NT2/D1 (cell line): Measurements from ENCODE around the gene IGFBP6.
"Not testable (repeated sequence)": the region's sequence is repeated elsewhere in the genome, so short reads cannot be mapped to it uniquely, and the experiment has no call there.

ENCODE experiments used
- DNase-seq: peaks from one replicate; pipeline ENCODE4 v3.0.0-alpha.2; 2011; ENCODE audit warnings: low read depth, low spot score
- H3K27me3 ChIP-seq: 2 replicates; pipeline ENCODE4 v1.6.0; 2011; ENCODE audit warnings: mild to moderate bottlenecking; ENCODE audit not compliant: insufficient read length, insufficient read depth
- H3K36me3 ChIP-seq: 2 replicates; pipeline ENCODE4 v1.6.1; 2011; ENCODE audit warnings: mild to moderate bottlenecking, low read length, mixed read lengths; ENCODE audit not compliant: insufficient read depth, insufficient read length
- H3K4me1 ChIP-seq: 2 replicates; pipeline ENCODE4 v1.5.1; 2011; ENCODE audit not compliant: insufficient read depth, insufficient read length
- H3K4me3 ChIP-seq: 2 replicates; pipeline ENCODE4 v1.5.1; 2011; ENCODE audit warnings: low read depth; ENCODE audit not compliant: insufficient read length
- H3K9ac ChIP-seq: 2 replicates; pipeline ENCODE4 v1.6.0; 2011; ENCODE audit warnings: low read depth; ENCODE audit not compliant: insufficient read length
- H3K9me3 ChIP-seq: 2 replicates; pipeline ENCODE4 v1.5.1; 2011; ENCODE audit warnings: mild to moderate bottlenecking, low read length; ENCODE audit not compliant: insufficient read depth
- SUZ12 ChIP-seq: IDR thresholded peaks from 2 replicates; pipeline ENCODE4 v1.6.1; 2011; ENCODE audit not compliant: insufficient read length, insufficient read depth; ENCODE audit errors: extremely low read depth
- YY1 ChIP-seq: IDR thresholded peaks from 2 replicates; pipeline ENCODE4 v1.6.1; 2011; ENCODE audit not compliant: insufficient read length, insufficient read depth
- ZNF274 ChIP-seq: IDR thresholded peaks from 2 replicates; pipeline ENCODE4 v1.6.1; 2011; ENCODE audit warnings: mild to moderate bottlenecking, low read depth, low read length

The IGFBP6 gene

DNA sequence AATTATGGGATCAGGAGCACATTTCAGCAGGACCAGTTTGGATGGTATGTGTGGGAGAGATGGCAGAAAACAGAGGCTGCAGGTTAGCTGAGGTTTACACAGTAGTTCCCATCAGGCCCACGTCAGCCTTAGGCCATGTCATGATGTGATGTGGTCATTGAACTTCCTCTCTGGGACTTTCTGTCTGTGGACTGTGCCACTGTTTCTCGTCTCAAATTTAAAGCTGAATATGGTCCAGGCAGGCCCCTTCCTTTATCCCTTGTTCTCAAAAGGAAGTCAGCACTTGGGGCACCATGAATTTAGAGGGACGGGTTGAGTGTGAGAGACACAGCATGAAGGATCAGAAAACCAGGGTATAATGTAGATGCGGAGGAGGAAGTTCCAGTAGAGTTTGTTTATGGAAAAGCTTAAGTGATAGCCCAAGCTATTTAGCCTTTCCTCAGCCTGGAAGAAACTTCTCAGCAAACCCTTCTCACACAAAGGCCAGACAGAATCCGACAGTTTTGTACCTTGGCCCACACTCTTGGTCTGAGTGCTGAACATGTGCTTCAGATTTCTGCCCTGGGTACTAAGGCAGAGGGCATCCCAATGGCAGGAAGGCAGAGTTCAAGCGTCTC is 3.6 kb upstream of the IGFBP6 start:
- no peaks in the 10 kb centered on the region for H3K36me3 ChIP-seq
- TF ChIP-seq SUZ12 (no peak), ZNF274 (no peak), YY1 (no peak)
- H3K9ac ChIP-seq = no peak overlapping the region
- H3K9me3 ChIP-seq = no peaks in the 10 kb centered on the region
- no peak for DNase-seq
- H3K27me3 ChIP-seq = peaks cover 27% of the 10 kb centered on the region
- H3K4me3 ChIP-seq = no peak overlapping the region
- peaks cover 15% of the 10 kb centered on the region for H3K4me1 ChIP-seq

DNA sequence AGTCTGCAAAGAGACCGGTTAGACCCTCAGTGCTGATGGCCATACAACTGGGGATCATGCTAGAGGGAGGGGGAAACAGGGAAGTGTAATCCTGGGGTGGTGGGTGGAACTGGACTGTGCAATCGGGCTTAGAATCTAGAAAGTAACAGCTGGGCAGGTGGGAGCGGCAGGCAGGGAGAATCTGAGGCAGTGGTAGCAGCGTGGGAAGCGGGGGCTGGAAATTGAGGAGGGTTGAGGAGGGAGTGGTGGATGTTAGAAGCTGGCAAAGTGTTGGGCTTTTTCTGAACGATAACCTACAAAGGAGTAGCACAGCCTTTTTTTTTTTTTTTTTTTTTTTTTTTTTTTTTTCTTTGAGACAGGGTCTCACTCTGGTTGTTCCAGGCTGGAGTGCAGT is 3.1 kb upstream of the IGFBP6 start:
- peaks cover 31% of the 10 kb centered on the region for H3K27me3 ChIP-seq
- no peak for TF ChIP-seq ZNF274
- TF ChIP-seq SUZ12 = no peak
- no peak for TF ChIP-seq YY1
- H3K4me3 ChIP-seq = no peak overlapping the region
- H3K9me3 ChIP-seq = no peaks in the 10 kb centered on the region
- H3K9ac ChIP-seq = no peak overlapping the region
- peaks cover 19% of the 10 kb centered on the region for H3K4me1 ChIP-seq
- no peak for DNase-seq
- no peaks in the 10 kb centered on the region for H3K36me3 ChIP-seq

- not testable (repeated sequence) for H3K4me3 ChIP-seq, H3K36me3 ChIP-seq, H3K9ac ChIP-seq, DNase-seq, H3K9me3 ChIP-seq
- H3K27me3 ChIP-seq = peaks cover 31% of the 10 kb centered on the region
- H3K4me1 ChIP-seq = peaks cover 19% of the 10 kb centered on the region
Observed at GRCh38 chr12:53094796-53095595, 2.5 kb upstream of the IGFBP6 start.

DNA sequence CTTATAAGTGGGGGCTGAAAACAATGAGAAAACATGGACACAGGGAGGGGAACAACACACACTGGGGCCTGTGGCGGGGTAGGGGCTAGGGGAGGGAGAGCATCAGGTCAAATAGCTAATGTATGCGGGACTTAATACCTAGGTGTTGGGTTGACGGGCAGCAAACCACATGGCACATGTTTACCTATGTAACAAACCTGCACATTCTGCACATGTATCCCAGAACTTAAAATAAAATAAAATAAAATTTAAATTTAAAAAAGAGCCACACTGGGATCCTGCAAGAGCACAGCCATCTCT is 1.9 kb upstream of the IGFBP6 start:
- not testable (repeated sequence) for H3K36me3 ChIP-seq

GRCh38 chr12:53096089-53096741 is 1.3 kb upstream of the IGFBP6 start:
- peaks cover 31% of the 10 kb centered on the region for H3K27me3 ChIP-seq
- H3K9me3 ChIP-seq = no peaks in the 10 kb centered on the region
- no peak for DNase-seq
- TF ChIP-seq YY1 (no peak), SUZ12 (no peak), ZNF274 (no peak)
- peaks cover 3% of the 10 kb centered on the region for H3K36me3 ChIP-seq
- H3K9ac ChIP-seq = peak overlapping the region; percentile 28
- peaks cover 23% of the 10 kb centered on the region for H3K4me1 ChIP-seq
- H3K4me3 ChIP-seq = peak overlapping the region; percentile 66

More for the DNA sequence above, 1.9 kb upstream of the IGFBP6 start:
- H3K9me3 ChIP-seq, H3K4me3 ChIP-seq, DNase-seq, H3K9ac ChIP-seq: not testable (repeated sequence)
- peaks cover 19% of the 10 kb centered on the region for H3K4me1 ChIP-seq
- H3K27me3 ChIP-seq = peaks cover 31% of the 10 kb centered on the region

DNA sequence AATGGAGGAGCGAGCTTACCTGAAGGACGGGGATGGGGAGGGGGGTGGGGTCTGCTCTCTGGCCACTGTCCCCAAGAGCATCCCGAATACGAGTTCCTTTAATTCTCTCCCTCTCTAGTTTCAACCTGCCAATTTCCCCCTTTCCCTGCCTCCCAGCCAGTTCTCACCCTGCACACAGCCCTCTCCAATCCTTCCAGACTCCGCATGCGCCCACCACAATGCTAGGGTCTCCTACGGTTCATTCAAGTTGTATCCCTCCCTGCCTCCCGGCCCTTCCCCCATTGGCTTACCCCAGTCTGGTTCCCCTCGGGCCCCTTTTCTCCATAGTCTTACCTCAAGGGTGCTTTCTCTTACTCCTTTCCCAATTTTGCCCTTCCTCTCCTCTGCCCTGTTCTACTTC is 708 bp upstream of the IGFBP6 start:
- TF ChIP-seq ZNF274 (no peak), YY1 (no peak), SUZ12 (no peak)
- Histone ChIP-seq H3K4me3 (peak overlapping the region; percentile 66), H3K36me3 (peaks cover 3% of the 10 kb centered on the region), H3K4me1 (peaks cover 23% of the 10 kb centered on the region), H3K9me3 (no peaks in the 10 kb centered on the region), H3K9ac (peak overlapping the region; percentile 6), H3K27me3 (peaks cover 31% of the 10 kb centered on the region)
- no peak for DNase-seq

DNA sequence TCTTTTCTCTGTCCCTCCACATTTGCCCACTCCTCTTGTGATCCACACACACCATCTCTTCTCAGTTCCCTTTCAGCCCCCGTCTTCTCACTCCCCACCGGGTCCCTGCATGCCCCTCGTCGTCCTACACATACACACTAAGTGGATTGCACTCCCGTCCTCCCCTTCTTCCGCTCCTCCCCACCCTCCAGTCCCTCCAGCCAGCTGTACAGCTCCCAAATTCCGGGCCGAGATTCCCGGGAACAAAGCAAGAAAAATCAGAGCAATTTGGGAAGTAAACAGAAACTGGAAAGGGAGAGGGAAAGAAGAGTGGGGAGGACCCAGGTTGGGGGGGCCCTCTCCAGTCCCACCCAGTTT is 282 bp upstream of the IGFBP6 start:
- Histone ChIP-seq H3K36me3 (peaks cover 3% of the 10 kb centered on the region), H3K9ac (peak overlapping the region; percentile 81), H3K9me3 (no peaks in the 10 kb centered on the region), H3K4me3 (peak overlapping the region; percentile 66), H3K4me1 (peaks cover 23% of the 10 kb centered on the region), H3K27me3 (peaks cover 31% of the 10 kb centered on the region)
- DNase-seq = no peak
- TF ChIP-seq SUZ12 (no peak), YY1 (no peak), ZNF274 (no peak)
